NB4 (cell line): ENCODE results near the gene CYLD.

Experiments
- DNase-seq: peaks from one replicate; pipeline ENCODE4 v3.0.0; 2010; ENCODE audit warnings: low read depth
- H3K4me3 ChIP-seq: one replicate; pipeline ENCODE4 v1.5.1; 2011; ENCODE audit warnings: mild to moderate bottlenecking, low read depth, low read length, moderate library complexity
- MYC ChIP-seq: IDR thresholded peaks from 2 replicates; pipeline ENCODE4 v1.6.1; 2011; ENCODE audit warnings: low read depth, low read length
- POLR2A ChIP-seq: IDR thresholded peaks from 2 replicates; pipeline ENCODE4 v1.6.1; 2011; ENCODE audit warnings: mild to moderate bottlenecking; ENCODE audit not compliant: insufficient read length; ENCODE audit errors: extremely low read depth
- TF ChIP-seq, protein P1 (sequence below): IDR thresholded peaks from 2 replicates; pipeline ENCODE4 v1.6.1; 2011; ENCODE audit warnings: low read depth, low read length
- TF ChIP-seq, protein P2 (sequence below): IDR thresholded peaks from one replicate; pipeline ENCODE4 v1.5.1; 2012; ENCODE audit warnings: low read depth, low read length

Gene CYLD

DNA sequence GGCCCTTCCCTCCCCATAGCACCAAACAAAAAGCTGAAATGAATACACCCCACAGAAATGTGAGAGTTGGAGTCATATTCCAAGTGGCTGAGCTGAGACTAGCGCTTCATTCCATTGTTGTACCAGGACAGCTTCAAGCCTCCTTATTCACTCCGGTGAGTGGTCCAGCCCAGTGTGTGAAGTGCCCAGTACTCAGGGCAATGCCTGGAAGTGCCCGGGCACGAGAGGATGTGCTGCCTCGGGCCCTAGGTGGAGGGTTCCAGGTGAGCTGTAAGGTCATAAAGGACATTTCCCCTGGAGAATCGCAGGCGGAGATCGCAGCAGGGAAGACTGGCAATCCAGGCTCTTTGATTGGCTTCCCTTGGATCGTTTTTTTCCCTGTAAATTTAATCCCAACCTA, 5.4 kb upstream of the CYLD start:
- no peak overlapping the region for H3K4me3 ChIP-seq
- no peak for DNase-seq
- TF ChIP-seq, protein P1, sequence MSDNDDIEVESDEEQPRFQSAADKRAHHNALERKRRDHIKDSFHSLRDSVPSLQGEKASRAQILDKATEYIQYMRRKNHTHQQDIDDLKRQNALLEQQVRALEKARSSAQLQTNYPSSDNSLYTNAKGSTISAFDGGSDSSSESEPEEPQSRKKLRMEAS: no peak
- TF ChIP-seq, protein P2, sequence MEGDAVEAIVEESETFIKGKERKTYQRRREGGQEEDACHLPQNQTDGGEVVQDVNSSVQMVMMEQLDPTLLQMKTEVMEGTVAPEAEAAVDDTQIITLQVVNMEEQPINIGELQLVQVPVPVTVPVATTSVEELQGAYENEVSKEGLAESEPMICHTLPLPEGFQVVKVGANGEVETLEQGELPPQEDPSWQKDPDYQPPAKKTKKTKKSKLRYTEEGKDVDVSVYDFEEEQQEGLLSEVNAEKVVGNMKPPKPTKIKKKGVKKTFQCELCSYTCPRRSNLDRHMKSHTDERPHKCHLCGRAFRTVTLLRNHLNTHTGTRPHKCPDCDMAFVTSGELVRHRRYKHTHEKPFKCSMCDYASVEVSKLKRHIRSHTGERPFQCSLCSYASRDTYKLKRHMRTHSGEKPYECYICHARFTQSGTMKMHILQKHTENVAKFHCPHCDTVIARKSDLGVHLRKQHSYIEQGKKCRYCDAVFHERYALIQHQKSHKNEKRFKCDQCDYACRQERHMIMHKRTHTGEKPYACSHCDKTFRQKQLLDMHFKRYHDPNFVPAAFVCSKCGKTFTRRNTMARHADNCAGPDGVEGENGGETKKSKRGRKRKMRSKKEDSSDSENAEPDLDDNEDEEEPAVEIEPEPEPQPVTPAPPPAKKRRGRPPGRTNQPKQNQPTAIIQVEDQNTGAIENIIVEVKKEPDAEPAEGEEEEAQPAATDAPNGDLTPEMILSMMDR: no peak
- TF ChIP-seq POLR2A (no peak), MYC (no peak)

DNA sequence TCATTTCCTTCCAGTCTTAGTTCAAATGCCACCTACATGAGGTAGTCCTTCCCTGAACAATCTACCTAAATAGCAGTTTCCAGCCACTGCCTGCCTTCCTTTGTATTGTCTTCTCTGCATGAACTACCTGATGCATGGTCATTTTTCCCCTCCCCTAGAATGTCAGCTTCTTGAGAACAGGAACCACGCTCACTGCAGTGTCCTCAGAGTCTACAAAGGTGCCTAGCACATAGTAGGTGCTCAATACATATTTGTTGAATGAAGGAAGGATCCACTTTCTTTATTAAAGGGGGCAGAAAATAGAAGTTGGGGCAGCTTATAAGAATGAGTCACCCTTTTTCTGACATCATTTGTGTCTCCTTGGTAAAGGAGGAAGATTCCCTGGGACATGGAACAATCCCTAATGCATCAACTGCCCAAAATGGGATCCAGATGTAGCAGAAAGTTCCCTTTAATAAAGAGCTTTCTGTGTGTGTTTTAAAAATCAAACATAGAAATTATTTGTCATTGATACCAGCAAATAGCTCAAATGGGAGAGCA, 4.4 kb upstream of the CYLD start:
- TF ChIP-seq MYC (no peak), POLR2A (no peak)
- TF ChIP-seq, protein P2: no peak
- TF ChIP-seq, protein P1: no peak
- DNase-seq: no peak
- H3K4me3 ChIP-seq: no peak overlapping the region

DNA sequence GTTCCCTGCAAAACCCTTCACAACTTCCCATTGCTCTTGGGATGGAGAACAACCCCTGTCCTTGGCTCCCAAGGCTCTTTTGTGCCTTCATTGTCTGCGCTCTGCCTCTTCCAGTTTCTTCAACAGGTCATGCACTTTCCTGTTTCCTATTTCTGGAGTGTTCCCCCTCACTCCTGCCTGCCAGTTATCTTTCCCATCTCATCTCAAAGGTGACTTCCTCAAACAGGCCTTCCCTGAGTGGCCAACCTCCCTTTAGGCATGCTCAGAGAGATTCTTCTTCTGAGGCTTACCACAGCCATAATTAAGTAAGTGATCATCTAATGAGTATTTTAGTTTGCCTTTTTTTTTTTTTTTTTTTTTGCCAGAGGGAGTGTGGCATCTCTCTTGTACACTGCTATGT, 2.9 kb upstream of the CYLD start:
- H3K4me3 ChIP-seq: no peak overlapping the region
- TF ChIP-seq POLR2A (no peak), MYC (no peak)
- TF ChIP-seq, protein P2: no peak
- TF ChIP-seq, protein P1: no peak
- no peak for DNase-seq

DNA sequence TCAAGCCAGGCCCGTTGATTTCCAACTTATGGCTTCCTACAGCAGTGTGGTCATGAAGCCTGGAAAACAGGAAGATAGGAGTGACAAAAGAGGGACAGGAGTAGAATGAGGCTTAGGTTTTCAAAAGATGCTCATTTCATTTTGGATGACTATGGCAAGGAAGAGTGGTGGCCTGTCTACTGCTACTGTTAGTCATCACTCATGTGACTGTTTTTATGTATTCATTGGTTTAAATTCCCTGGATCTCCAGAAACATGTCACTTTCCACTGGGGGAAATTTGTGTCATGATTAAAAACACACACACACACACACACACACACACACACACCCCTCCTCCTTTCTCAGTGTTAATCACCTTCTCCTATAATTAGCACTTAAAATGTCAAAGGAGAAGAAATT, 1.1 kb upstream of the CYLD start:
- no peak overlapping the region for H3K4me3 ChIP-seq
- TF ChIP-seq, protein P2: no peak
- no peak for TF ChIP-seq MYC
- TF ChIP-seq, protein P1: no peak
- no peak for TF ChIP-seq POLR2A
- DNase-seq: no peak

DNA sequence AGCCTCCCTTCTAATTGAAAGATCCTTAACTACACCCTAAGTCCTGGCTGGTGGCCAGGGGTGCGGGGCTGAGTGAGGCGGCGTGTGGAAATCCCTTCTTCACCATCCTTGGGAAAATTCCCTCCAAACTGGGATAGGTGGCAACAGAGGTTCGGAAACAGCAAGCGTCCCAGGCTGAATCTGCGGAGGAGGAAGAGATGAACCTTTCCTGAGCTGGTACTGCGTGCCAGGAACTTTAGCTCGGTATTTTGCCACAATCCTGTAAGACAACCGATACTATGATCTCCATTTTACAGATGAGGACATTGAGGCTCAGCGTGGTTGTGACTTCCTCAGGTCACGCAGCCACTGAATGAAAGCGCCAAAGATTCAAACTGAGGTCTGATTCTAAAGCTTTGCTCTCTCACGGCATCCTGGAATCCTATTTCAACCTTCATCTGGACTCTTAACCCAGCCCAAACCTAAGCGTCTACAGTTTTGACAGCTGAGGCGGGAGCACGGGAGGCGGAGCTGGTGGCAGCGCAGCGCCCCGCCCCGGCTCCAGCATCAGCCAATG, 583 bp upstream of the CYLD start:
- DNase-seq: no peak
- TF ChIP-seq, protein P1: no peak
- TF ChIP-seq POLR2A (no peak), MYC (no peak)
- TF ChIP-seq, protein P2: no peak
- peak overlapping the region; percentile 50 for H3K4me3 ChIP-seq
